ENCODE data around the gene GAB3.
"Not testable (repeated sequence)": the region's sequence is repeated elsewhere in the genome, so short reads cannot be mapped to it uniquely, and the experiment has no call there.

The GAB3 gene

DNA sequence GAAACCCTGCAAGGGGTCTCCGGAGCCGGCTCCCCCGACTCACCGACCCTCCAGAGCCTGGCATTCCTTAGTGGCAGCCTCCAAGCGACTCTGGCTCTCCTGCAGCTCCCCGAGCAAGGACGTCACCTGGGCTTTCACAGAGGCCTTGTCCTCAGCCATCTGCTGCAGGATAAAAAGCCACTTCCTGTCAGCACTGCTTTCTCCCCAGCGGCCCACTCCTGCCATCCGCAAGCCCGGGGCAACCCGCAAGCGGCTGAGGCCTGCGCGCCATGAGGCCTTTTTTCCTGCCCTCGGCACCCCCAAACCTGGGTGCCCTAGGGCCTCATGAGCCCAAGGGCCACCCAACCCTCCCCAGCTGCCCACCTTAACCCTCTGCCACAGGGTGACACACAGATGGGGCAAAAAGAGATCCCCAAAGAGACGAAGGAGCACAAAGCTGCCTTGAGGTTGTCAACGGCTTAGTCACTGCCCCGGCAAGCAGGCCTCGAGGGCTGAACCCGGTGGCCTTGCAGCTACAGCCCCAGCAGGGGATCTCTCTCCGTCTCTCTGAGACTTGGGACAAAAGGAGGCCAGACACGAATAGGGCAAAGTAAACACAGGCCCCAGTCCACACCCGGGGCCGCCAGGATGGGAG lies 105.0 kb downstream of the GAB3 start:
- not testable (repeated sequence) for H3K27me3 Mint-ChIP-seq; H3K36me3 Mint-ChIP-seq (ENCODE audit: low read depth); H3K4me1 Mint-ChIP-seq (ENCODE audit: low read depth)

GRCh38 chrX:154643708-154644107 lies 107.2 kb downstream of the GAB3 start:
- H3K36me3 Mint-ChIP-seq (ENCODE audit: low read depth); H3K9me3 Mint-ChIP-seq; H3K4me3 Mint-ChIP-seq; H3K27ac Mint-ChIP-seq; H3K27me3 Mint-ChIP-seq; H3K4me1 Mint-ChIP-seq (ENCODE audit: low read depth); DNase-seq: not testable (repeated sequence)

More for the DNA sequence above, 105.0 kb downstream of the GAB3 start:
- H3K27ac Mint-ChIP-seq, H3K4me3 Mint-ChIP-seq, H3K9me3 Mint-ChIP-seq, DNase-seq: not testable (repeated sequence)

- H3K9me3 Mint-ChIP-seq; H3K4me1 Mint-ChIP-seq (ENCODE audit: low read depth); H3K36me3 Mint-ChIP-seq (ENCODE audit: low read depth); DNase-seq; H3K27ac Mint-ChIP-seq; H3K4me3 Mint-ChIP-seq; H3K27me3 Mint-ChIP-seq: not testable (repeated sequence)
Measured at GRCh38 chrX:154641740-154642139, 109.1 kb downstream of the GAB3 start.

GRCh38 chrX:154633661-154634060 lies 117.2 kb downstream of the GAB3 start:
- not testable (repeated sequence) for H3K36me3 Mint-ChIP-seq (ENCODE audit: low read depth); H3K27me3 Mint-ChIP-seq; DNase-seq; H3K9me3 Mint-ChIP-seq; H3K4me1 Mint-ChIP-seq (ENCODE audit: low read depth); H3K4me3 Mint-ChIP-seq; H3K27ac Mint-ChIP-seq

GRCh38 chrX:154630949-154631348 lies 119.9 kb downstream of the GAB3 start:
- not testable (repeated sequence) for H3K27ac Mint-ChIP-seq; DNase-seq; H3K4me1 Mint-ChIP-seq (ENCODE audit: low read depth); H3K27me3 Mint-ChIP-seq; H3K9me3 Mint-ChIP-seq; H3K4me3 Mint-ChIP-seq; H3K36me3 Mint-ChIP-seq (ENCODE audit: low read depth)

- H3K36me3 Mint-ChIP-seq (ENCODE audit: low read depth); DNase-seq; H3K9me3 Mint-ChIP-seq; H3K27ac Mint-ChIP-seq; H3K27me3 Mint-ChIP-seq; H3K4me1 Mint-ChIP-seq (ENCODE audit: low read depth); H3K4me3 Mint-ChIP-seq: not testable (repeated sequence)
Measured at GRCh38 chrX:154628960-154629359, 121.9 kb downstream of the GAB3 start.
